HFF-Myc (cell line): Measurements from ENCODE around the gene KY.

Experiments used
- DNase-seq: peaks from one replicate; pipeline ENCODE4 v3.0.0-alpha.2; 2011; ENCODE audit warnings: low read depth; ENCODE audit errors: extremely low read depth
- H3K4me3 ChIP-seq: replicated peaks from 2 replicates; pipeline ENCODE4 v1.5.1; 2011; ENCODE audit warnings: low read depth, mild to moderate bottlenecking, control low read depth, low read length
- CTCF ChIP-seq: IDR thresholded peaks from 2 replicates; pipeline ENCODE4 v1.5.1; 2012; ENCODE audit warnings: mild to moderate bottlenecking, low read depth, low read length, control low read depth; ENCODE audit errors: missing control alignments

Gene KY

GRCh38 chr3:134682196-134682880 is 31.5 kb upstream of the KY start:
- no peak for TF ChIP-seq CTCF
- no peak overlapping the region for H3K4me3 ChIP-seq
- no peak for DNase-seq

GRCh38 chr3:134681522-134681900 is 30.7 kb upstream of the KY start:
- H3K4me3 ChIP-seq = no peak overlapping the region
- TF ChIP-seq CTCF = no peak
- DNase-seq = no peak

GRCh38 chr3:134680796-134681521 is 30.1 kb upstream of the KY start:
- TF ChIP-seq CTCF = no peak
- no peak for DNase-seq
- no peak overlapping the region for H3K4me3 ChIP-seq

- no peak for DNase-seq
- no peak overlapping the region for H3K4me3 ChIP-seq
- TF ChIP-seq CTCF = no peak
Observed at GRCh38 chr3:134677987-134678308, 27.1 kb upstream of the KY start.

- DNase-seq = no peak
- H3K4me3 ChIP-seq = no peak overlapping the region
- TF ChIP-seq CTCF = peak; percentile 45
Observed at GRCh38 chr3:134677196-134677986, 26.6 kb upstream of the KY start.

- no peak overlapping the region for H3K4me3 ChIP-seq
- no peak for DNase-seq
- no peak for TF ChIP-seq CTCF
Observed at GRCh38 chr3:134675726-134676256, 25.0 kb upstream of the KY start.
